Peyer's patch (tissue), 4 donors: ENCODE data around the gene LIPT2. TPM values are rescaled to one million over a fixed set of nuclear protein-coding genes. Genes with fewer than 3 reads are reported as not detected.

Source experiments
- DNase-seq, 3 donors: peaks; one replicate each; pipeline ENCODE4 v3.0.0-alpha.2; 2017 to 2019
- H3K27ac ChIP-seq, 4 donors: fragments of 200-600 bp; sonication (generic); one replicate each; pipeline ENCODE4 v1.5.1; 2016 to 2019
- H3K27me3 ChIP-seq, 2 donors: fragments of 200-600 bp; sonication (generic); one replicate each; pipeline ENCODE4 v1.5.1; 2019
- H3K36me3 ChIP-seq, 3 donors: fragments of 200-600 bp; sonication (generic); one replicate each; pipeline ENCODE4 v1.5.1; 2016 to 2019
- H3K4me1 ChIP-seq, 4 donors: fragments of 200-600 bp; sonication (generic); one replicate each; pipeline ENCODE4 v1.5.1; 2016 to 2019
- H3K4me3 ChIP-seq, 4 donors: fragments of 200-600 bp; sonication (generic); 1 replicate in 3 of 4; 2 replicates in 1 of 4; pipeline ENCODE4 v1.5.1; 2016 to 2019; ENCODE audit warnings: mild to moderate bottlenecking in 1 of 4
- H3K9me3 ChIP-seq, 4 donors: fragments of 200-600 bp; sonication (generic); one replicate each; pipeline ENCODE4 v1.5.1; 2016 to 2019; ENCODE audit warnings: mild to moderate bottlenecking in 1 of 4
- POLR2A ChIP-seq, 2 donors: fragments of 450-650 bp; IDR thresholded peaks; one replicate each; pipeline ENCODE4 v1.5.1; 2017; ENCODE audit warnings: antibody characterized with exemption in 2 of 2, mild to moderate bottlenecking in 2 of 2, moderate library complexity in 2 of 2
- total RNA-seq, 4 donors: library from RNA; depleted of rRNA; stranded (reverse); fragments of >200 nt; gene quantifications; one replicate each; pipeline ENCODE4 v1.1.0, GENCODE V29; 2016
- TF ChIP-seq, protein P1 (sequence below), 6 experiments: fragments of 450-650 bp in 4 of 6; fragments of 200-600 bp in 2 of 6; sonication (generic) in 1 of 6; IDR thresholded peaks; one replicate each; pipeline ENCODE4 v1.5.1; 2017 to 2019; ENCODE audit warnings: antibody characterized with exemption in 6 of 6, mild to moderate bottlenecking in 3 of 6, moderate library complexity in 1 of 6

The LIPT2 gene
- total RNA-seq, 4 donors from 2014 or later = 7.5 to 9.6 (median 7.9) TPM; not detected in 1

DNA sequence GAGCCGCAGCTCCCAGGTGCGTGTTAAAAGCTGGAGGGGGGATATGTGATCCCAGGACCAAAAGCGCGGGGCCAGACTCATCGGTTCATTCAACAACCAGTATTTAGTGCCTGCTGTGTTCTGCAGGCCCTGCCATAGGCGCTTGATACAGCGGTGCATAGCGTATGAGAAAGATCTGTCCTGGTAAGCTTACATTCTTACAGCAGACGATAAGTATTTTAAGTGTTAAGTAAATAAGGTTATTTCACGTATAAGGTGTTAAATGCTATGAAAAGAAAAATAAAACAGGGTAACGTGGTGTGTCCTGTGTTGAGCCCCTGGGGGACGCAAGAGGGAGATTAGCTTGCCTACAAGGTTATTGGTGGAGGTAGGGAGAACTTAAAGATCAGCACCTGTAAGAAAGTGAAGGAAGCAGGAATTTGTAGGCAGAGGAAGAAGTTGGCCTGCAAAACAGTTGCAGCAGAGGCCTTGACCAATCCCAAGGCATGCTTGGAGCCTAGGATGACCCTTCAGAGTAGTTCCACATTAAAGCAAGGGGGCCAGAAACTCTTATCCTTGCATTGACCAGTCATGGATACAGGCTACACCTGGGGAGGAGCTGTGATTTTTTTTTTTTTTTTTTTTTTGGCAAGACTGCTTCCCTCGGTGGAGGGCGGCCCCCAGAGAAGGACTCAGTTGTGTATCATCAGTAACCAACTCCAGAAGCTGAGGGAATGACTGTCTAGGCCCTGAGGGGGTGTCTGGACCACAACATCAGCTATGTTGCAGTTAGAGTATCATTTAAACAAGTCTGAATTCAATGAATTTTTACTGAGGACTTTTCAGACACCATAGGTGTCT lies 487 bp upstream of the LIPT2 start:
- H3K4me3 ChIP-seq = peak overlapping the region; percentile 83 to 98 (median 96)
- H3K9me3 ChIP-seq = no peaks in the 10 kb centered on the region
- DNase-seq = no peak
- H3K27ac ChIP-seq = peak overlapping the region; percentile 99 to 100 (median 100)
- TF ChIP-seq, protein P1, sequence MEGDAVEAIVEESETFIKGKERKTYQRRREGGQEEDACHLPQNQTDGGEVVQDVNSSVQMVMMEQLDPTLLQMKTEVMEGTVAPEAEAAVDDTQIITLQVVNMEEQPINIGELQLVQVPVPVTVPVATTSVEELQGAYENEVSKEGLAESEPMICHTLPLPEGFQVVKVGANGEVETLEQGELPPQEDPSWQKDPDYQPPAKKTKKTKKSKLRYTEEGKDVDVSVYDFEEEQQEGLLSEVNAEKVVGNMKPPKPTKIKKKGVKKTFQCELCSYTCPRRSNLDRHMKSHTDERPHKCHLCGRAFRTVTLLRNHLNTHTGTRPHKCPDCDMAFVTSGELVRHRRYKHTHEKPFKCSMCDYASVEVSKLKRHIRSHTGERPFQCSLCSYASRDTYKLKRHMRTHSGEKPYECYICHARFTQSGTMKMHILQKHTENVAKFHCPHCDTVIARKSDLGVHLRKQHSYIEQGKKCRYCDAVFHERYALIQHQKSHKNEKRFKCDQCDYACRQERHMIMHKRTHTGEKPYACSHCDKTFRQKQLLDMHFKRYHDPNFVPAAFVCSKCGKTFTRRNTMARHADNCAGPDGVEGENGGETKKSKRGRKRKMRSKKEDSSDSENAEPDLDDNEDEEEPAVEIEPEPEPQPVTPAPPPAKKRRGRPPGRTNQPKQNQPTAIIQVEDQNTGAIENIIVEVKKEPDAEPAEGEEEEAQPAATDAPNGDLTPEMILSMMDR (IDR thresholded peaks at IDR 0.05) = peak in 2 of 6 experiments; percentile 4 to 18
- no peak for TF ChIP-seq POLR2A (IDR thresholded peaks at IDR 0.05)
- peaks cover 0 to 16% (median 0%) of the 10 kb centered on the region in 4 donors for H3K4me1 ChIP-seq
- no peaks in the 10 kb centered on the region for H3K27me3 ChIP-seq
- H3K36me3 ChIP-seq = no peaks in the 10 kb centered on the region

GRCh38 chr11:74492084-74492483 lies 1.4 kb downstream of the LIPT2 start:
- H3K4me3 ChIP-seq = no peak overlapping the region

GRCh38 chr11:74490941-74491340 lies 2.6 kb downstream of the LIPT2 start:
- no peak overlapping the region for H3K27ac ChIP-seq
- no peak for DNase-seq
- H3K9me3 ChIP-seq = no peaks in the 10 kb centered on the region
- H3K4me3 ChIP-seq = no peak overlapping the region
- H3K27me3 ChIP-seq = no peaks in the 10 kb centered on the region
- H3K4me1 ChIP-seq = peaks cover 0 to 16% (median 0%) of the 10 kb centered on the region in 4 donors
- no peaks in the 10 kb centered on the region for H3K36me3 ChIP-seq
- TF ChIP-seq POLR2A (IDR thresholded peaks at IDR 0.05) = no peak
- TF ChIP-seq, protein P1 (IDR thresholded peaks at IDR 0.05) = no peak

More at GRCh38 chr11:74492084-74492483, 1.4 kb downstream of the LIPT2 start:
- Histone ChIP-seq H3K27me3 (no peaks in the 10 kb centered on the region), H3K9me3 (no peaks in the 10 kb centered on the region), H3K36me3 (no peaks in the 10 kb centered on the region), H3K4me1 (peaks cover 0 to 16% (median 0%) of the 10 kb centered on the region in 4 donors), H3K27ac (no peak overlapping the region)
- no peak for DNase-seq
- TF ChIP-seq POLR2A (IDR thresholded peaks at IDR 0.05) = no peak
- TF ChIP-seq, protein P1 (IDR thresholded peaks at IDR 0.05) = no peak

DNA sequence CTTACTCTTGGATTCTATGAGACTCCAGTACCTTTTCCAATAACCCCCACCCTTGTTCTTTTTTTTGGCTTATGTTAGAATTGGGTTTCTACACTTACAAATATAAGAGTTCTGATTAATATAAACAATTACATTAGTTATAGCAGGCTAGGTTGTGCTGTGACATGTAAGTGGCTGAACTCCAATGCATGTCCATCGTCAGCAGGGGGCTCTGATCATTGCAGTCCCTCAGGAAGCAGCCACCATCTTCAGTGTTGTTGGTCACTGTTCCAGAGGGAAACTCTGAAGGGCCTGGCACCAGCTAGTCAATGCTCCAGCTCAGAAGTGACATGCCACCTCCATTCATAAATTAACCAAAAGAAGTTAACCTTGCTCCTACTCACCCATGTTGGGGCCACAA lies 5.6 kb downstream of the LIPT2 start:
- TF ChIP-seq, protein P1 (IDR thresholded peaks at IDR 0.05) = peak in 3 of 6 experiments; percentile 22 to 35 (median 29)
- no peak for TF ChIP-seq POLR2A (IDR thresholded peaks at IDR 0.05)

DNA sequence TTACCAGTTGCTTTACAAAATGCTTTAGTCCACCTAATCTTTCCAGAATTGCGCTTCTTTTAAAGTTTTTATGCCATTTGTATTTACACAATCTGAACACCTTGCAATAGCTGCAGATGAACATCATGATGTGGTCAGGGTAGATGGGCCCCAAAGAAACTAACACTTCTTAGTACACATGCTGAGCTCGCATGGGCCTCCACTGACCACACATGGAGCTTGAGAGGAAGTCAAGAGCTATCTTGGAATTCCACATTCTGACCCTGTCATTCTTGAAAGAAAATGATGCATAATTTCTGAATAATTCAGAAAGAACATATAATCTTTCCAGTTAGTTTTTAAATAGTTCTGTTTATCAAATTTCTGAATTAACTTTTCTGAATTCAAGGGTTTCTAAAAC lies 7.7 kb downstream of the LIPT2 start:
- no peaks in the 10 kb centered on the region for H3K27me3 ChIP-seq
- no peaks in the 10 kb centered on the region for H3K36me3 ChIP-seq
- no peak overlapping the region for H3K4me3 ChIP-seq
- H3K4me1 ChIP-seq = no peaks in the 10 kb centered on the region
- H3K27ac ChIP-seq = no peak overlapping the region
- no peaks in the 10 kb centered on the region for H3K9me3 ChIP-seq
- no peak for TF ChIP-seq POLR2A (IDR thresholded peaks at IDR 0.05)
- TF ChIP-seq, protein P1 (IDR thresholded peaks at IDR 0.05) = no peak
- no peak for DNase-seq

More for the DNA sequence above, 5.6 kb downstream of the LIPT2 start:
- H3K36me3 ChIP-seq = no peaks in the 10 kb centered on the region
- H3K4me1 ChIP-seq = peaks cover 0 to 8% (median 0%) of the 10 kb centered on the region in 4 donors
- no peak overlapping the region for H3K27ac ChIP-seq
- no peaks in the 10 kb centered on the region for H3K9me3 ChIP-seq
- no peak for DNase-seq
- H3K27me3 ChIP-seq = no peaks in the 10 kb centered on the region
- no peak overlapping the region for H3K4me3 ChIP-seq
